Sigmoid colon (tissue), 7 donors: Measurements from ENCODE around the gene TMEM184B. TPM values are rescaled to one million over a fixed set of nuclear protein-coding genes. Genes with fewer than 3 reads are reported as not detected.
A peak's percentile ranks its signal among the peaks of the same experiment; 100 is the strongest.

Experiments
- DNase-seq: peaks from one replicate; pipeline ENCODE4 v3.0.0-alpha.2; 2019
- H3K27ac ChIP-seq, 4 donors: fragments of 200-600 bp; sonication (generic); one replicate each; pipeline ENCODE4 v1.5.1; 2016 to 2019; ENCODE audit warnings: mild to moderate bottlenecking in 1 of 4
- H3K27me3 ChIP-seq, 3 donors: fragments of 200-600 bp; sonication (generic); one replicate each; pipeline ENCODE4 v1.5.1; 2019; ENCODE audit warnings: mild to moderate bottlenecking in 1 of 3
- H3K36me3 ChIP-seq, 4 donors: fragments of 200-600 bp; sonication (generic); one replicate each; pipeline ENCODE4 v1.5.1; 2016 to 2019
- H3K4me1 ChIP-seq, 4 donors: fragments of 200-600 bp; sonication (generic); one replicate each; pipeline ENCODE4 v1.5.1; 2017 to 2019
- H3K4me3 ChIP-seq, 4 donors: fragments of 200-600 bp; sonication (generic); one replicate each; pipeline ENCODE4 v1.5.1; 2017 to 2019; ENCODE audit warnings: mild to moderate bottlenecking in 2 of 4, moderate library complexity in 1 of 4
- H3K9me3 ChIP-seq, 4 donors: fragments of 200-600 bp in 3 of 4; sonication (generic) in 3 of 4; one replicate each; pipeline versions ENCODE4 v1.5.1 to v1.6.1; 2013 to 2019
- EP300 ChIP-seq, 4 donors: sonication (generic); formaldehyde crosslinking; IDR thresholded peaks; one replicate each; pipeline ENCODE4 v1.6.1; 2017; ENCODE audit warnings: antibody characterized with exemption in 4 of 4
- POLR2A ChIP-seq, 2 donors: fragments of 450-650 bp; IDR thresholded peaks; one replicate each; pipeline ENCODE4 v1.6.1; 2016; ENCODE audit warnings: antibody characterized with exemption in 2 of 2, mild to moderate bottlenecking in 2 of 2, moderate library complexity in 2 of 2
- POLR2AphosphoS5 ChIP-seq, 4 donors: sonication (generic); formaldehyde crosslinking; IDR thresholded peaks; one replicate each; pipeline ENCODE4 v1.6.1; 2017; ENCODE audit warnings: antibody characterized with exemption in 4 of 4
- WGBS, 2 donors: extraction: QIAGEN DNeasy Blood & Tissue Kit; methylation state at CpG; one replicate each; pipeline ENCODE4 v1.1.7; 2013; 5-methylcytosine and 5-hydroxymethylcytosine counted together
- intact Hi-C: fragments of 100-400 bp; cut with DNase I; formaldehyde crosslinking; loops from one replicate; pipeline ENCODE4 v1.15.1; 2023
- polyA plus RNA-seq, 3 donors: library from polyadenylated mRNA; stranded (reverse); fragments of 200-250 nt; gene quantifications; one replicate each; pipeline ENCODE4 v1.2.3, GENCODE V29; 2013
- total RNA-seq, 4 donors: library from RNA; depleted of rRNA; stranded (reverse); fragments of >200 nt; gene quantifications; one replicate each; pipeline ENCODE4 v1.1.0, GENCODE V29; 2016
- TF ChIP-seq, protein P1 (sequence below), 4 experiments: fragments of 450-650 bp in 3 of 4; fragments of 200-600 bp in 1 of 4; IDR thresholded peaks; one replicate each; pipeline ENCODE4 v1.5.1; 2016 to 2019; ENCODE audit warnings: antibody characterized with exemption in 4 of 4, mild to moderate bottlenecking in 3 of 4, moderate library complexity in 2 of 4
- donor health status: healthy with polysubstance abuse.
- donor health status: Bipolar disorder and iron deficiency.
- donor health status: healthy.

TMEM184B gene
- total and polyA plus RNA-seq, 7 donors = 7.2 to 96.4 (median 42.6) TPM

DNA sequence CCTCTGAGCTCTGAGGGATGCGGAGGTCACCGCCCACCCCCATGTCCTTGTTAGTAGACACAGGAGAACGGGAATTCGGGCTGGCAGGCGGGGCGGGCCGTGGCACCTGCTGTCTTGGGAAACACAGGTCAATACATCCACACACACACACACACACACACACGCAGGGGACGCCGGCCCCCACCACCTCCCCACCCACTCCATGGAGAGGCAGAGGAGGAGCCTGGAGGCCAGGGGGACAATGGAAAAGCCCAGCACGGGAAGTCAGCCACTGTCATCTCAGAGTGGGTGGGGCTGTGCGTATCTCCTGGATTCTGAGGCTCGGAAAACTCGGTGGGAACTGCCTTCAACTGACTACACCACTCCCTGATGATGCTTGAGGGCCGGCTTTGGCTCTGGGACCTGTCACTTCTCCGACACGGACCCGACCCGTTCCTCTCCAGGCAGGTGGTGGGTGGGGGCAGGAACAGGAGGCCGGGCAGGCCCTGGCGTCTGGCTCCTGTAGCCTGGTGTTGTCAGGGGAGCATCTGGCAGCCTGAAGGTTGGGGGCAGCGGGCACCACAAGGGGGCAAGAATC, 18.5 kb upstream of the TMEM184B start:
- Histone ChIP-seq H3K27ac (peak overlapping the region; percentile 8 to 67 (median 48)), H3K36me3 (peaks cover 42 to 56% (median 44%) of the 10 kb centered on the region in 4 donors), H3K9me3 (no peaks in the 10 kb centered on the region), H3K4me3 (no peak overlapping the region), H3K27me3 (no peaks in the 10 kb centered on the region), H3K4me1 (peaks cover 0 to 28% (median 10%) of the 10 kb centered on the region in 4 donors)
- no peak for DNase-seq
- 36 to 71% methylated on average over 22 of the region's 22 CpGs for WGBS, 2 donors
- TF ChIP-seq POLR2A (IDR thresholded peaks at IDR 0.05) (no peak), POLR2AphosphoS5 (IDR thresholded peaks at IDR 0.05) (peak in 1 of 4 donors; percentile 5)
- intact Hi-C loops = no loop called here

DNA sequence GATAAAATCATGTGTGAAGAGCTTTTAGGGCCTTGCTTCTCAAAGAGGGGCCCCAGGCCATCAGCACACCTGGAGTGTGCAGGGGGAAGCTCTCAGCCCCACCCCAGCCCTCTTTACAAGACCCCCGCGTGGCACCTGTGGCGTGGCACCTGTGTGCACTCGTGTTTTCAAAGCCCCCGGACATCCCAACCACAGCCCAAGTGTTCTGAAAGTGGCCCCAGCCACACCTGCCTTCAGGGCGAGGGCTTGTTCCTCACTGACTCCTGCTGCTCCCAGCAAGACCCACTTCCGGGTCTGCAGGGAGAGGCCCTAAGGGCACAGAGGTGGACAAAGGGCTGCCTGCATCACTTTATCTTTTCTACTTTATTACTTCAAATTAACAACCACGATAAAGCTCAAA, 17.5 kb upstream of the TMEM184B start:
- Histone ChIP-seq H3K9me3 (no peaks in the 10 kb centered on the region), H3K4me1 (peaks cover 0 to 29% (median 11%) of the 10 kb centered on the region in 4 donors), H3K27me3 (no peaks in the 10 kb centered on the region), H3K27ac (peak overlapping the region in 1 of 4 donors; percentile 67), H3K4me3 (no peak overlapping the region), H3K36me3 (peaks cover 32 to 46% (median 36%) of the 10 kb centered on the region in 4 donors)
- intact Hi-C loops = no loop called here
- TF ChIP-seq EP300 (IDR thresholded peaks at IDR 0.05) (no peak), POLR2A (IDR thresholded peaks at IDR 0.05) (no peak)
- DNase-seq = no peak
- 16 to 61% methylated on average over 8 of the region's 8 CpGs for WGBS, 2 donors

DNA sequence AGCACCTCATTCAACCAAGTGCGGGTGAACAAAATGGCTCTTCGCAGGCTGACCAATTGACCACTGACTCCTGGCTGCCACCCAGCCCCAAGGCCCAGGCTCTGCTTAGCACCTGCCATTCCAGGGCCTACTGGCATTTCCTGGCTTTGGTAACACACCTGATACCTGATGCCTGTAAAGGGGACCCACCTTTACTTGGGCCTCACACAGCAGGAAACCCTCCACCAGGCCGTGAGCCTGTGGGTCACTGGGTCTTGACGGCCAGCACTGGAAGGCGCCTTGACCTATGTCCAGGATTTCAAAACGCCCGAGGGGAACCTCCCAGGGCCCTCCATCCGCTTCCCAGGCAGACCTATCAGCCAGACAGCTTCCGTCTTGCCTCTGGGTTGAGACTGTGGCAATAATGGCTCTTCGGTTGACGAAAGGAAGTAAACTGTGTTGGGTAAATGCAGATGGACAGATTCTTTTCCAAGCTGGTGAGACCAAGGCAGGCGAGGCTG, 16.8 kb upstream of the TMEM184B start:
- Histone ChIP-seq H3K4me1 (peaks cover 0 to 36% (median 17%) of the 10 kb centered on the region in 4 donors), H3K36me3 (peaks cover 26 to 40% (median 29%) of the 10 kb centered on the region in 4 donors), H3K4me3 (no peak overlapping the region), H3K27ac (peak overlapping the region in 2 of 4 donors; percentile 18 to 67), H3K27me3 (no peaks in the 10 kb centered on the region), H3K9me3 (no peaks in the 10 kb centered on the region)
- no peak for DNase-seq
- WGBS, 2 donors = 88 to 90% methylated on average over 12 of the region's 12 CpGs
- TF ChIP-seq POLR2A (IDR thresholded peaks at IDR 0.05) (no peak), EP300 (IDR thresholded peaks at IDR 0.05) (no peak)
- intact Hi-C loops = no loop called here

DNA sequence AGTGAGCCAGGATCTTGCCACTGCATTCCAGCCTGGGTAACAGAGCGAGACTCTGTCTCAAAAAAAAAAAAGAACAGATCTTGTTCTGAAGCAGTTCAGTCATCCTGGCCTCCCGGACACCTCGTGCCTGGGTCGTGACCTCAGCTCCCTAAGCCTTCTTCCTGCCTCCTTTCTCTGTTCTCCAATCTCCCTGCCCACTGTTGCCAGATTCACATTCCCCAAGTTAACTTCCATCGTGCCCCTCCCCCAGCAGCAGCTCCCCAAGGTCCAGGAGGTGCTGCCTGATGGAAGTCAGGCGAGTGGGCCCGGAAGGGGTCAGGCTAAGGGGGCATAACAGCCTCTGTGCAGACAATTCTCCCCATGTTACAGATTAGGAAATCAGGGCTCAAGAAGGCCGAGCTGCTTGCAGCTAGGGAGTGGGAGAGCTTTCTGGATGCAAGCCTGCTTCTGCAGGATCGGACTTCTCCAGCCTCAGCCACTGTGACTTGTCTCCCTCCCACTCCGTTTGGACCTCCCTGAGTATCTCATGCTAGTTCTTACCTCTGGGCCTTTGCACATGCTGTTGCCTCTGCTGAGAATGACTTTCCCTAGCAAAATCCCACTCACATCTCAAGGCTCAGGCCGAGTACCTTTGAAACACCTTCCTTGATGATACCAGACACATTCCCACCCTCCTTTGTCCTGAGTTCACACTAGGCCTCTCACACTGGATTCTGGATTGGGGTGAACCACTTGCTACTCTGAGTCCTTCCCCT, 14.3 kb upstream of the TMEM184B start:
- no peak for DNase-seq
- 85 to 88% methylated on average over 11 of the region's 11 CpGs for WGBS, 2 donors
- Histone ChIP-seq H3K27ac (no peak overlapping the region), H3K4me3 (no peak overlapping the region), H3K27me3 (no peaks in the 10 kb centered on the region), H3K4me1 (peaks cover 0 to 41% (median 29%) of the 10 kb centered on the region in 4 donors), H3K36me3 (peaks cover 4 to 16% (median 7%) of the 10 kb centered on the region in 4 donors), H3K9me3 (no peaks in the 10 kb centered on the region)
- no peak for TF ChIP-seq EP300 (IDR thresholded peaks at IDR 0.05)
- TF ChIP-seq, protein P1, sequence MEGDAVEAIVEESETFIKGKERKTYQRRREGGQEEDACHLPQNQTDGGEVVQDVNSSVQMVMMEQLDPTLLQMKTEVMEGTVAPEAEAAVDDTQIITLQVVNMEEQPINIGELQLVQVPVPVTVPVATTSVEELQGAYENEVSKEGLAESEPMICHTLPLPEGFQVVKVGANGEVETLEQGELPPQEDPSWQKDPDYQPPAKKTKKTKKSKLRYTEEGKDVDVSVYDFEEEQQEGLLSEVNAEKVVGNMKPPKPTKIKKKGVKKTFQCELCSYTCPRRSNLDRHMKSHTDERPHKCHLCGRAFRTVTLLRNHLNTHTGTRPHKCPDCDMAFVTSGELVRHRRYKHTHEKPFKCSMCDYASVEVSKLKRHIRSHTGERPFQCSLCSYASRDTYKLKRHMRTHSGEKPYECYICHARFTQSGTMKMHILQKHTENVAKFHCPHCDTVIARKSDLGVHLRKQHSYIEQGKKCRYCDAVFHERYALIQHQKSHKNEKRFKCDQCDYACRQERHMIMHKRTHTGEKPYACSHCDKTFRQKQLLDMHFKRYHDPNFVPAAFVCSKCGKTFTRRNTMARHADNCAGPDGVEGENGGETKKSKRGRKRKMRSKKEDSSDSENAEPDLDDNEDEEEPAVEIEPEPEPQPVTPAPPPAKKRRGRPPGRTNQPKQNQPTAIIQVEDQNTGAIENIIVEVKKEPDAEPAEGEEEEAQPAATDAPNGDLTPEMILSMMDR (IDR thresholded peaks at IDR 0.05) = no peak
- TF ChIP-seq POLR2A (IDR thresholded peaks at IDR 0.05) = no peak
- no peak for TF ChIP-seq POLR2AphosphoS5 (IDR thresholded peaks at IDR 0.05)
- intact Hi-C loops = no loop called here

DNA sequence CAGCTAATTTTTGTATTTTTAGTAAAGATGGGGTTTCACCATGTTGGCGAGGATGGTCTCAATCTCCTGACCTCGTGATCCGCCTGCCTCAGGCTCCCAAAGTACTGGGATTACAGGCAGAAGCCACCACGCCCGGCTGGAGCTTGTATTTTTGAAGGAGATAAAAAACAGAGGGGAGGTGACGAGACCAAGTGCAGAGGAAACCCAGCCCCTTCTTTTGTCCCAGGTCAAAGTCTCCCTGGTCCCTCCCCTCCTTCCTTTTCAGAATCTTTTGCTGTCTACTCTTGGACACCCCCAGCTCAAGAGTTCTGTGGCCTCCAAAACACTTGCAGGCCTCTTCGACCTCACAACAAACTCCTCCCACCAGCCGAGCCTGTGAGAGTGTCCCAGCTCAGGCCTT, 12.2 kb upstream of the TMEM184B start:
- 38 to 69% methylated on average over 8 of the region's 8 CpGs for WGBS, 2 donors
- Histone ChIP-seq H3K27me3 (no peaks in the 10 kb centered on the region), H3K36me3 (peaks cover 0 to 7% (median 3%) of the 10 kb centered on the region in 4 donors), H3K9me3 (no peaks in the 10 kb centered on the region), H3K27ac (peak overlapping the region; percentile 56 to 87 (median 83)), H3K4me1 (peaks cover 0 to 34% (median 27%) of the 10 kb centered on the region in 4 donors), H3K4me3 (no peak overlapping the region)
- no peak for DNase-seq
- TF ChIP-seq POLR2AphosphoS5 (IDR thresholded peaks at IDR 0.05) (no peak), EP300 (IDR thresholded peaks at IDR 0.05) (no peak), POLR2A (IDR thresholded peaks at IDR 0.05) (no peak)
- TF ChIP-seq, protein P1 (IDR thresholded peaks at IDR 0.05) = no peak
- intact Hi-C loops = no loop called here

DNA sequence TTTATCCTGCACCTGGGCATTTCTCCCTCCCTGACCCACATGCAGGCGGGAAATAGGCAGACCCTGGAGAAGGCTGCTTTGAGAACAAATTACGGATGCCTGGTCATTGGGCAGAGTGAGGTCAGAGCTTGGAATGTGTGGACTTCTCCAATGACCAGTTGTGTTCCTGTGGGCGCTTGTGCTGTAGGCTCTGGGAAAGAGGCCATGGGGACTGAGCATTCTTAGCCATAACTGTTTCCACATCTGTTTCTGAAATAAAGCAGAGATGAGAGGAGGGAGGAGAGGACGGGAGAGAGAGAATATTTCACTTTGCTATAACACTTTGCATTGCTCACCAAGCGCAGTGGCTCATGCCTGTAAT, 11.2 kb upstream of the TMEM184B start:
- DNase-seq = peak; percentile 85
- no peak overlapping the region for H3K4me3 ChIP-seq
- no peaks in the 10 kb centered on the region for H3K27me3 ChIP-seq
- WGBS, 2 donors = 85 to 87% methylated on average over 5 of the region's 5 CpGs
- H3K4me1 ChIP-seq = peaks cover 0 to 34% (median 27%) of the 10 kb centered on the region in 4 donors
- peaks cover 0 to 5% (median 2%) of the 10 kb centered on the region in 4 donors for H3K36me3 ChIP-seq
- peak; percentile 47 to 88 (median 84) for TF ChIP-seq POLR2AphosphoS5 (IDR thresholded peaks at IDR 0.05)
- no peak for TF ChIP-seq POLR2A (IDR thresholded peaks at IDR 0.05)
- TF ChIP-seq, protein P1 (IDR thresholded peaks at IDR 0.05) = no peak
- peak in 1 of 4 donors; percentile 58 for TF ChIP-seq EP300 (IDR thresholded peaks at IDR 0.05)
- intact Hi-C loops = no loop called here
- peak overlapping the region; percentile 70 to 87 (median 83) for H3K27ac ChIP-seq
- H3K9me3 ChIP-seq = no peaks in the 10 kb centered on the region
